GM23248 (cell line): Measurements from ENCODE around the gene POLR2J3.
"Not testable (repeated sequence)": the region's sequence is repeated elsewhere in the genome, so short reads cannot be mapped to it uniquely, and the experiment has no call there.

ENCODE experiments used
- EZH2 ChIP-seq: fragments of 200-600 bp; sonication (generic); IDR thresholded peaks from 2 replicates; pipeline ENCODE4 v1.6.1; 2018; ENCODE audit warnings: antibody characterized with exemption, mild to moderate bottlenecking; ENCODE audit not compliant: insufficient read depth, poor library complexity, severe bottlenecking
- EZH2phosphoT487 ChIP-seq: fragments of 200-600 bp; sonication (generic); IDR thresholded peaks from 2 replicates; pipeline ENCODE4 v1.6.1; 2018; ENCODE audit warnings: antibody characterized with exemption, moderate library complexity, mild to moderate bottlenecking, low read depth; ENCODE audit not compliant: insufficient read depth

DNA sequence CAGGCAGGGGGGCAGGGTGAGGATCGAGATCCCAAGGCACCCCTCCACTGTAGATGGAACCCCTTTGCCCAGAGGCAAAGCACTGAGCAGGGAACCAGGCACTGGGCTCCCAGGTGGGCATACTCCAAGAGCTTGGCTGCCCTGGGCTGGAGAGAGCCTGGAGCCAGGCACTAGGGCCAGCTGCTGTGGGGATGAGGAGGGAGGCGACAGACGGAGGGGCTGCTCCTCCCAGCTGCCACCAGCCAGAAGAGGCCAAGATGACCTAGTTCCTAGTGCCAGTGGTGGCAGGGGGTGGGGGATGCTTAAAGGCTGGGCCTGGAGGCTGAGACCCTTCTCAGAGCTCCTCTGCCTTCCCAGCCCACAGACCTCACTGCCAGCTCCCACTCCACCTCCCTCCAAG lies 42.5 kb upstream of the POLR2J3 start:
- not testable (repeated sequence) for TF ChIP-seq EZH2, EZH2phosphoT487
